KG1 (cell line): ENCODE measurements around the gene SBK2.
"Not testable (repeated sequence)": the region's sequence is repeated elsewhere in the genome, so short reads cannot be mapped to it uniquely, and the experiment has no call there.

Experiments
- DNase-seq: peaks from one replicate; lab custom pipeline; 2025; lab: John Stamatoyannopoulos, UW

SBK2 gene

DNA sequence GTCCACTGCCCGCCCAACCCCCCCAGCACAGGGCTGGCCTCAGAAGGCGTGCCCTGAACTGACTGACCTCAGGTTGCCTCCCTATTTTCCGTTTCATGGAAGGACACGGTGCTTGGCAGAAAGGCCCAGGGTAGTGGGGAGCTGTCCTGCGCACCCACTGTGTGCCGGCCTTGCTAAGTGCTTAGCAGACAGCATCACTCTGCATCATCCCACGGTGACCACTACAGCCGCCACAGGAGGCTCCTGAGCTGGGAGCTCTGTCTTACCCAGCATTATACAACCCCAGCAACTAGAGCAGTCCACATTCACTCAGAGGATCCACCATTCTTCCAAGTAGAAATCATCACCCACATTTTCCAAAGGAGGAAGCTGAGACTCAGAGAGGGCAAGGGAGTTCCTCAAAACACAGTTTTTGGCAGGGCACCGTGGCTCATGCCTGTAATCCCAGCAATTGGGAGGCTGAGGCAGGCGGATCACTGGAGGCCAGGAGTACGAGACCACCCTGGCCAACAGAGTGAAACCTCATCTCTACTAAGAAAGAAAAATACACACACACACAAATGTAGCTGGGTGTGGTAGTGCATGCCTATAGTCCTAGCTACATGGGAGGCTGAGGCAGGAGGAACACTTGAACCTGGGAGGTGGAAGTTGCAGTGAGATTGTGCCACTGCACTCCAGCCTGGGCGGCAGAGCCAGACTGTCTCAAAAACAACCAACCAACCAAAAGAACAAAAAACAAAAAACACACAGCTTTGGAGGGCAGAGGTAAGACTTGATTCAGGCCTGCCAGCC is 1.6 kb downstream of the SBK2 start:
- DNase-seq: no peak

DNA sequence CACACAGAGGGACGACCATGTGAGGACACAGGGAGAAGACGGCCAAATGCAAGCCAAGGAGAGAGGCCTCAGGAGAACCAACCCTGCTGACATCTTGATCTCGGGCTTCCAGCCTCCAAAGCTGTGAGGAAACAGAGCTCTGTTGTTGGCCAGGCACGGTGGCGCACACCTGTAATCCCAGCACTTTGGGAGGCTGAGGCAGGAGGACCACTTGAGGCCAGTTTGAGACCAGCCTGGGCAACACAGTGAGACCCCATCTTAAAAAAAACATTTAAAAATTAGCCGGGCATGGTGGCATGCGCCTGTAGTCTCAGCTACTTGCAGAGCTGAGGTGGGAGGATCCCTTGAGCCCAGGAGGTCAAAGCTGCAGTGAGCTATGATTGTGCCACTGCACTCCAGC is 2.7 kb downstream of the SBK2 start:
- not testable (repeated sequence) for DNase-seq

DNA sequence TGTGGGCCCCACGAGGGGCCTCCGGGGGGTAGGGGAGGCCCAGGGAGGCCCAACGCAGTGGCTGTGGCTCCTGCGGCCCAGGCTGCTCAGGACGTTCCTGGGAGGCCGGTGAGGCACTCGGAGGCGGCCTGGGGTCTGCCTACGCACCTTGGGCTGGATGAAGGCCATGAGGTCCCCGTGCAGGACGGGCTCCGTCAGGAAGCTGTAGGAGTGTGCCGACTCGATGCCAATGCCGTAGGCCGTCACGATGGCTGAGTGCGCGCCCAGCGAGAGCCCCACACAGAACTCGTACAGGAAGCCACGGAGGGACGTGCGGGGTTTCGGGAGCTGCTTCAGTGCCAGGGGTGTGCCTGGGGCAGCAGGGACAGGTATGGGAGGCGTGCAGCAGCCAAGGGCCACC is 5.9 kb downstream of the SBK2 start:
- no peak for DNase-seq

DNA sequence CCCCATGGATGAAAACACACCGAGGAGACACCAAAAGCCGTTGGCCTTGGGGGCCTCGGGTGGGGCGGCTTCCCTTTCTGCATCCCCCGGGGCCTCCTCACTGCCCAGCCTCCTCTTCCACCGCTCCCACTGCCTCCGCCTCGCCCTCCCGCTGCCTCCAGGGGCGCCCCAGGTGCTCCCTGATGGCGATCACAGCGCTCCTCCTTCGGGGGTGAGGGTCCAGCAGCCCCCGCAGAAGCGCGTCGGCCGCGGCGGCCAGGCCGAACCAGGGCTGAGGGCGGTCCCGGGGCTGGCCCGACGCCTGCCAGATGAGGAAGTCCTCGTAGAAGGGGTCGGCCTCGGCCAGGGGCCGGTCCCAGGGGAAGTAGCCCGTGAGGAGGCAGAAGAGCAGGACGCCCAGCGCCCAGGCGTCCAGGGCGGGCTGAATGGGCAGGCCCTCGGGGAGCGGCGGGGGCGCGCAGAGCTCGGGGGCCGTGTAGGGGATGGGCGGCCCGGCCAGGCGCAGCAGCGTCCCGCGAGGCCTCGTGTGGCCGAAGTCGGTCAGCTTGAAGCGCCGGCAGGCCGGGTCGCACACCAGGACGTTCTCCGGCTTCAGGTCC is 7.2 kb downstream of the SBK2 start:
- DNase-seq: no peak

DNA sequence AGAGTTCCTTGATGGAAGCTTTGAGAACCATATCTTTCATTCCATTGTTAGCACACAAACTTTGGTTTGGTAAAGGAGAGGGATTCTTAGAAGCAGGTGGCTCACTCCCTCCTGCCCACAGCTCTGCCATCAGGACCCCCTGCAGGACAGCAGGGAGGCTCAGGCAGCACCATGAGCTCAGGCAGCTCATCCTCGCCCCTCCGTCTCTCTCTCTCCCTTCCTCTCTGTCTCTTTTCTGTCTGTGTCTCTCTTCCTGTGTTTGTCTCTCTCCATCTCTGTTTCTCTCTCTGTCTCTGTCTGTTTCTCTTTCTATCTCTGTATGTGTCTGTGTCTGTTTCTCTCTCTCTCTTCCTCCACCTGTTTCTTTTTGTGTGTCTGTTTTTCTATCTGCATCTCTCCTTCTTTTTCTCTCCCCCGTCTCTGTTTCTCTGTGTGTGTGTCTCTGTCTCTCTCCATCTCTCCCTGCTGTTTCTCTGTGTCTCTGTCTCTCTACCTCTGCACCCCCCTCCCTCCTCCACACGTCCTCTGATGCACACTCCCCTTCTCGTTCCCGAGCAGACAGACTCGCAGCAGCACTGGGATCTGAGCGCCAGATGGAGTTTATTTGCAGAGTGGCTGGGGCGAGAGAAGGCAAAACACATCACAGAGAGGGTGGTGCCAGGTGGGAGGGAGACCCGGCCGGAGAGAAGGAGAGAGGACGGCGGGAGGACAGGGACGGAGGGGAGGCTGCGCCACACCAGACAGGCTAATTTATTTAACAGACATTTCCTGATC is 8.7 kb downstream of the SBK2 start:
- no peak for DNase-seq

DNA sequence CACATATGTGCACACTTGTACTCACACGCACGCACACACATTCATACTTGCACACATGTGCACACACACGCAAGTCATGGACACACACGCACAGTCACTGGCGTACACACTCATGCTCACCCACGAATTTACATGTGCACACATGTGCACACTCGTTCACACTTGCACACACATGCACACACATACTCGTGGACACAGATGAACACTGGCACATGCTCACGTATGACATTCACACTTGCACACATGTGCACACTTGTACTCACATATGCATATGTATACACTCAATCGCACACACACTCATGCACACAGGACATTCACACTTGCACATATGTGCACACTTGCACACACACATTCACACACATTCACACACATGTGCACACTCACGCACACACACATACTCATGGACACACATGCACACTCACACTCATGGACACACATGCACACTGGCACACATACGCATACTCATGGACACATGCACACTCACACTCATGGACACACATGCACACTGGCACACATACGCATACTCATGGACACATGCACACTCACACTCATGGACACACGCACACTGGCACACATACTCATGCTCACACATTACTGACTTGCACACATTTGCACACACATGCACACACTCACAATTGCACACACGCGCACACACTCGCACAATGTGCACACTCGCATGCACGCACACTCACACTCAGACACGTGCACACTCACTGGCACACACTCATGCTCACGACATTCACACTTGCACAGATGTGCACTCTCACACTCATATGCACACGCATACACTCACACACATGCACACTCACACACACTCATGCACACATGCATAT is 9.5 kb downstream of the SBK2 start:
- DNase-seq: no peak

DNA sequence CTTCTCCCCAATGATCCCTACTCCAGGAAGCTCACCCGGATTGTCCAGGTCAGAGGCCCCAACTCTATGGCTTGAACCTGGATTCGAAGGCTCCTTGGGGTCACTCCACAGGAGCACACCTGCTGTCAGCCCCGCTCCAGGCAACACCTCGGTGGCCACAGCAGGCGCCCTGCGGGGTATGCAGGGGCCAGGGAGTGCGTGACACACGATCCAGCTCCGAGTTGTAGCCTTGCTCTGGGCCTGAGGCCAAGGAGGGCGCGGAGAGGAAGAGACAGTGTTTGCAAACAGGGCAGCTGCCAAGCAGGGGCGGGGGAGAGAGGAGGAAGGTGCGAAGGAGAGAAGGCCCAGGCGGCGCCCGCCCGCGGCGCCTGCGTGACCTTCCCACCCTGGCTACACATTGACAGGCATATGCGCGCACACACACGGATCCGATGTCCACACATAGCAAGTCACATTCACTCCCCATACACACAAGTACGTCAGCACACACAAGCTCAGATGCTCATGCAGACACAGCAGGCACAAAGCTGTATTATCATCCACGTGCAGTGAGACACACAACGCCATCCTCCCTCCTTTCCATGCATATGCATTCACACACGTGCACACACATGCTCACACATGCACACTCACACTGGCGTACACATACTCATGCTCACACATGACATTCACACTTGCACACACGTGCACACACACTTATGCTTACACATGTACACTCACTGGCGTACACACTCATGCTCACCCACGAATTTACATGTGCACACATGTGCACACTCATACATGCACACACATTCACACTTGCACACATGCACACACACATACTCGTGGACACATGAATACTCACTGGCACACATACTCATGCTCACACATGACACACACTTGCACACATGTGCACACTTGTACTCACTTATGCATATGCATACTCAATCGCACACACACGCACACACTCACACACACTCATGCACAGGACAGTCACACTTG is 10.4 kb downstream of the SBK2 start:
- DNase-seq: no peak

DNA sequence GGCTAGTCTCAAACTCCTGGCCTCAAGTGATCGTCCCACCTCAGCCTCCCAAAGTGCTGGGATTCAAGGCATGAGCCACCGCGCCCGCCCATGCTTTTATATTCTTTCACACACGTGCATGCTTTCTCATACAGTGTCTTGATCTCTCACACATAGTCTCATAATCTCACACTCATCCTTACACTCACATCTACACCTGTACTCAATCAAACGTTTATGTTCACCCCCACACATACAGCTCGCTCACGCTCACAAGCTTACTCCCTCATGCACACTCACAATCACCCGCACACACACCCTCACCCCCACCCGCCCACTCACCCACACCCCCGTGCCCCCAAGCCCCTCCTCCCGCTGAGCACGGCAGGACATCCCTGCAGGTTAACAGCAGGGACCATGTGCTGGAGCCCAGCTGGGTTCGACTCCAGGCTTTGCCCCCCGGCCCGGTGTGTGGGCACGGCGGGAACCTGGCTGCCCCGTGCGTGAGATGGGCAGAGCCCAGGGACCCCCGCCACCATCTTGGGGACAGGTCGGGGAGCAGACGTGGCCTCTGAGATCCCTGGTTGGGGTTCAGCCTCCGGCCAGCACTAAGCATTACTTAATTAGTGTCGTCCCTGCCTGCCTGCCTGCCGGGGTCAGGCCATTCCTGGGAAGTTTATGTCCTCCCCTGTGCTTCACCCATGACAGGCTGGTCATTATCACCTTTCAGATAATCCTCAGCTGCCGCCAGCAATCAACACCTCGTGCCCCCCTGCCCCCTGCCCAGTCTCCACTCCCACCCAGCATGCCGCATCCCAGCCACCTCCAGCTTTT is 11.4 kb downstream of the SBK2 start:
- no peak for DNase-seq

DNA sequence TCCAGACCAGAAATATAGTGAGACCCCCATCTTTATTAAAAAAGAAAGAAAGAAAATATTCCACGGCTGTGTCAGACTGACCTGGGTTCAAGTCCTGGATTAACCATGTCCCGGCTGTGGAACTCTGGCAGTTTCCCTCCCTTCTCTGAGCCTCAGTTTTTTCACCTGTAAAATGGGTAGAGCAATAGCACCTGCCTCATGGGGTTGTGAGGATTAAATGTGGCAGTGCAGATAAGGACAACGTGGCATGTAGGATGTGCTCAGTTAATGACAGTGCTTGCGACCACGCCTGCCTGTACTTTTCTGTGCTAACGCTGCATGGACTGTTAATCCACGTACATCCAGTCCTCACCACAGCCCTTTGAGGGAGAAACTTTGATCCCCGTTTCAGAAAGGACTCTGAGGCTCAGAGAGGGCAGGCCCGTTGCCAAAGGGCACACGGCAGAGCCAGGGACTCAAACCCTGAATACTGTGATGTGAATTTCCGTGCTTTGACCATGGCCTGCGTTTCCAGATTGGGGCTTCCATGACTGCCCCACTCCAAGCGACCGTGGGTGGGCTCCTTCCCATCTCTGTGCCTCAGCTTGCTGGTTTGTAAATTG is 16.1 kb downstream of the SBK2 start:
- DNase-seq: no peak

DNA sequence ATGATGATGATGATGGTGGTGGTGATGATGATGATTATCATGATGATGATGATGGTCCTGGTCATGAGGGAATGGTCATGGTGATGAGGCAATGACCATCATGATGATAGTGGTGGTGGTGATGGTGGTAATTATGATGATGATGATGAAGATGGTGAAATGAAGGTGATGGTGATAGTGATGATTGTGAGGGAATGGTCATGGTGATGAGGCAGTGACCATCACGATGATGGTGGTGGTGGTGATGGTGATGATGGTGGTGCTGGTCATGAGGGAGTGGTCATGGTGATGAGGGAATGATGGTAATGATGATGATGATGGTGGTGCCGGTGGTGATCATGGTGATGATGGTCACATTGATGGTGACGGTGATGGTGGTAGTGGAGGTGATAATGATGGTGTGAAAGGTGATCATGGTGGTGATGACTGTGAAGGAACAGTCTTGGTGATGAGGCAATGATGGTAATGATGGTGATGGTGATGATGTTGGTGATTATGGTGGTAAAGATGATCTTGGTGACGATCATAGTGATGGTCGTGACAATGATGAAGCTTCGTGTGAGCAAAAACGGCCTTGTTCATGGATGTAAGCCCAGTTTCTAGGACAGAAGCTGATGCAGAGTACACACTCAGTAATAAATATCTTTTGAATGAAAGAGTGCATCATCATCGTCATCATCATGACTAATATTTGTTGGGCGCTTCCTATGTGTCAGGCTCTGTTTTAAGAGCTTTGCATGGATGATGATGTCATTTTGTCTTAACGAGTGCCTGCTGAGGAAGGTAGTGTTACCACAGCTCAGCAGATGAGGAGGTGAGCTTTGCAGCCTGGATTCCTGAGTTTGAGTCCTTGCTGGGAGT is 17.3 kb downstream of the SBK2 start:
- no peak for DNase-seq

DNA sequence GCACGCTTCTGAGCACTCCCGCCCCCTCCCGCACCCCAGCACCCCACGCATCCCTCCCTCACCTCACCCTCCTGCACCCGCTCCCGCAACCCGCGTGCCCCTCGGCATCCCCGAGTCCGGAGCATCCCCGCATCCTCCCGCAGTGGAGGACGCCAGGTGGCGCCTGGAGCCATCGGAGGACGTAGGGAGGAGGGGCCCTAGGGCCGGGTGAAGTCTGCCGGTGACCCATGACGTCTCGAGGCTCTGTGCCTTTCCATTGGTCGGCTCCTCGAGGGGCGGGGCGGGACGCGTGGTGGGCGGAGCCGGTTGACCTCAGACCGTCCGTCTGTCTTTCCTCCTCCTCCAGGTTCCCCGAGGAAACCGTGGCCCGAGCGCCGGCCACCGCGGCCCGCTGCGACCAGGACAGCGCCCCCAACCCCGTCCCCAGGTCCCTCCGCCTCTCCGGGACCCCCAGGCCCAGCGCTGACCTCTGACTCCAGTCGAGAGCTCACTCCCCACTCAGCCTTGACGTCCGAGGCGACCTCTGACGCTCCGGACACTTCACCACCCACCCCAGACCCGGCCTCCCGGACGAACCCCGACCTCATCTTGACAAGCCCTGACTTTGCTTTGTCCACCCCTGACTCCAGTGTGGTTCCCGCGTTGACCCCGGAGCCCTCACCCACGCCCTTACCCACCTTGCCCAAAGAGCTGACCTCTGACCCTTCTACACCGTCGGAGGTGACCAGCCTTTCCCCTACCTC is 19.9 kb downstream of the SBK2 start:
- peak; percentile 74 for DNase-seq

DNA sequence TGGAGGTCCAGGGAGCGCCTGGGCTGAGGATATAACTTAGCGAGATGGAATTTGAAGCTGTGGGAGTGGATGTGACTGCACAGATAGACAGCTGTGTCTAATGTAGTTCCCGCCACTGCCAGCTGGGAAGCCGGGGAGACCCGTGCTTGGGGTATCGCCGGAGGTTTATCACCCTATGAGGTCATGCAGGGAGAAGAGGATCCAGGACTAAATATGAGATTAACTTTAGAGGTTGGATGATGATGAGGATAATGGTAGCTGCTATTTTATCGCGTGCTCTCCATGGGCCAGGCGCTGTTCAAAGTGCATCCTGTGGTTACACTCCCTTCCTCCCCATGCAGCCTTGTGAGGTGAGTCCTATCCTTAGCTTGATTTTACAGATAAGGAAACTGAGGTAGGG is 28.8 kb downstream of the SBK2 start:
- DNase-seq: no peak

DNA sequence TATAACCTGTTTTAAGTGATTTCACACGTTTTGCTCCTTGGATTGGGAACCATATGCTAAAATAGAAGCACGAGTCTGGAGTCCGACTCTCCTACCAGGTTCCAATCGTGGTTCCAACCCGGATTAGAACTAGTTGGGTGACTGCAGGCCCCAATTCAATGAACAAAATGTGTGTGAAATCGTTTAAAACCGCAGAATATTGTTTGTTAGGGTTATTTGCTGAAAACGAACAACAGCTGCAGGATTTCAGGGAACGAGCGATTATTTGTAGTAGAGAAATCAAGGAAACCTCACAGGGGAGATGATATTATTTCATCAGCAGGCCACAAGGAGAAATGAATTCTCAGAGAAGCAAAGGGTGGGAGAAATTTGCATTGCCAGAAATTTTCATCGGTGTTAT is 32.0 kb downstream of the SBK2 start:
- no peak for DNase-seq

DNA sequence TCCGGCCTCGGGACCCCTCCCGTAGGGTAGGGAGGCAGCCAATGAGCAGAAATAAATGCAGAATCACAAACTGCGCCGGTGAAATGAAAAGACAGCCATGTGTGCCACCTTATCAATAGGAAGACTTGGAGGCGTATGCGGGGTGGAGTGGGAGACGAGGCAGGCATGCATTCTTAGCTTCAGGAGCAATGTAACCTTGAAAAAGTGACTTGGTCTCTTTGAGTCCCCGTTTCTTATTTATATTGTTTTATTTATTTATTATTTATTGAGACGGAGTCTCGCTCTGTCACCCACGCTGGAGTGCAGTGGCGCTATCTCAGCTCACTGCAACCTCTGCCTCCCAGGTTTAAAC is 32.7 kb downstream of the SBK2 start:
- DNase-seq: no peak

DNA sequence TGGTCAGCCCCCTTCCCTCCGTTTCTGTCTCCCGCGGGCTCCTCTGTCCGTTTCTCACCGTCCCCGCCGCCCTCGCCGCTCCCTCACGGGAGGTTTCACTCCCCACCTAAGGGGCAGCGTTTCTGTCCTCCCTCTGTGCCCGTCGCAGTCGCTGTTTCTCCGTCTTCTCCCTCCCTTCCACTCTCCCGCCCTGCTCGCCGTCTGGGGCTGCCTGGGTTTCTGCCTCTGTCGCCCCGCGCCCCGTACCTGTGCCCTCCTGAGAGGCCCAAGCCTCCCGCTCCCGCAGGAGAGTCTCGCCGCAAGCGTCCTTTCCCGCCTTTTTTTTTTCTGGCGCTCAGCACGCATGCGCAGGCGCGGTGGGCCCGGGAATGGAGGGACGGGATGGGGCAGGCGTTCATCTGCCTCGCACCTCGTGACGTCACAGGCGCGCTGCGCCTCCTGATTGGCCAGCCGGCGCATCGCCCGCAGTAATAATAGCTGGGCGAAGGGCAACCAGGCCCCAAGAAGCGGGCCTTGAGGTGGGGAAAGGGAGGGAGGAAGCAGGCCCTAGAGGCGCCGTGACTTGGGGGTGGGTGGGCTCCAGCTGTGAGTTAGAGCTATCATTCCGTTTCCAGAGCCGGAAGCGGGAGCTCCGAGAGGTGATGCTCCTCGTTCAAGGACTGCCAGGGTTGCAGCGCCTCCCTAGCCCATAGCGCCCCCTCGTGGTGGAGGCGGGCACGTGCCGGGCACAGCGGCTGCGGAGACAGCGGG is 33.3 kb downstream of the SBK2 start:
- peak; percentile 93 for DNase-seq

DNA sequence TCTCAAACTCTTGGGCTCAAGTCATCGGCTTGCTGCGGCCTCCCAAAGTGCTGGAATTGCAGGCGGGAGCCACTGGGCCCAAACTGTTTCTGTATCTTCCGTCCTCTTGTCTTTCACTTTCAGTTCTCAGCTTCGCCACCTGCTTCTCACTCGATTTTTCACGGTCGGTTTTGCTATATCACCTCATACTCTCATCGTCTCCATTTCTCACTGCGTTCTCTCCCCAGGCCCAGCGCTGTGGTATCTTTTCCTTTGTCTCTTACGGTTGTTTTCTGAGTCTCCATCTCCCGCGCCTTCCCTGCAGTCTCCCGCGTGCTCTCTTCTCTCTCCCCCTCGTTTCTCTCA is 33.8 kb downstream of the SBK2 start:
- DNase-seq: no peak

DNA sequence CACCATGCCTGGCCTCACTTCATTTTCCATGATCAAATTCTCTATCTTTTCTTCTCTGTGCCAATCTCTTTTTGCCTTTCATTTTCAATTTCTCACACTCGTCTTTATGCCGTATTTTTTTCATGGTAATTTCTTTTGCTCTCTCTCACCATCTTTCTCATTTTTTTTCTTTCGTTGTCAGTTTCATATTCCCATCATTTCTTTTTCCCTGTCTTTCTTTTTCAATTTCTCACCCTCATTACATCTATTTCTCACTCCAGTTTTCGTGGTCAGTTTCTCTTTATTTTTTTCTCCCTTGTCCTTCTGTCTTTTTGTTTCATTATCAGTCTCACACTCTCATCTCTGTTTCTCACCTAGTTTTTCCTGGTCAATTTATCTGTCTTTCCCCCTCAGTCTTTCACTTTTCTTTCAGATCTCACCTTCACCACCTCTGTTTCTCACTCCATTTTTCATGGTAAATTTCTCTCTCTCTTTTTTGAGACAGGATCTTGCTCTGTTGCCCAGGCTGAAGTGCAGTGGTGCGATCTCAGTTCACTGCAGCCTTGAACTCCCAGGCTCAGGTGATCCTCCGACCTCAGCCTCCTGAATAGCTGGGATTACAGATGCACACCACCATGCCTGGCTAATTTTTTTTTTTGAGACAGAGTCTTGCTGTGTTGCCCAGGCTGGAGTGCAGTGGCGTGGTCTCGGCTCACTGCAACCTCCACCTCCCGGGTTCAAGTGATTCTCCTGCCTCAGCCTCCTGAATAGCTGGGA is 34.6 kb downstream of the SBK2 start:
- DNase-seq: no peak
